Fibroblast of villous mesenchyme (primary cell): ENCODE measurements around the gene SRSF1. TPM values are rescaled to one million over a fixed set of nuclear protein-coding genes. Genes with fewer than 3 reads are reported as not detected.

Source experiments
- DNase-seq: peaks from one replicate; pipeline ENCODE4 v3.0.0-alpha.2; 2010; ENCODE audit warnings: low read depth
- H3K4me3 ChIP-seq: 2 replicates; pipeline ENCODE4 v1.5.1; 2011; ENCODE audit warnings: low read depth, mild to moderate bottlenecking, low read length
- CTCF ChIP-seq: IDR thresholded peaks from 2 replicates; pipeline ENCODE4 v1.5.1; 2012; ENCODE audit warnings: low read depth, mild to moderate bottlenecking, low read length; ENCODE audit not compliant: insufficient read depth
- total RNA-seq: library from RNA; depleted of rRNA; stranded (reverse); fragments of >200 nt; gene quantifications from 2 replicates; pipeline ENCODE4 v1.2.3, GENCODE V29; 2012

SRSF1 gene
- total RNA-seq, 1 donor, result 434 TPM

DNA sequence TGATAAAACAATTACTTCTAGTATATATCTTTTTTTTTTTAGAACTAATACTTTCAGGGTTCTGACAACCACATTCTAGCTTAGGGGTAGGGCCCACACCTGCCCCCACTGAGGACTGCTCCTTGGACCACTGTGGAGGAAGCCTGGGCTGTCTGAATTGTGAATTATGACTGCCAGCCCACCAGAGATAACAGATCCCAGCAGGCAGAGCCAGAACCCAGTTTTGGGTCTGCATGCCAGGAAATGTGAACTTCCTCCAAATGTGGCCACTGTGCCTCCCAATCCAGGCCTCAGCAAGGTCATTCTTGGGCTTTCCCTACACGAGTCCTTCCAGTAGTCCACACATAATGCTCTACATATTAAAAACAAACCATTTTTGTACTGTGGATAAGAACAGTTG lies 34.9 kb downstream of the SRSF1 start:
- no peak for TF ChIP-seq CTCF
- H3K4me3 ChIP-seq, result no peak overlapping the region
- no peak for DNase-seq

GRCh38 chr17:57971572-57971971 lies 35.5 kb downstream of the SRSF1 start:
- TF ChIP-seq CTCF, result no peak
- H3K4me3 ChIP-seq, result no peak overlapping the region
- no peak for DNase-seq

DNA sequence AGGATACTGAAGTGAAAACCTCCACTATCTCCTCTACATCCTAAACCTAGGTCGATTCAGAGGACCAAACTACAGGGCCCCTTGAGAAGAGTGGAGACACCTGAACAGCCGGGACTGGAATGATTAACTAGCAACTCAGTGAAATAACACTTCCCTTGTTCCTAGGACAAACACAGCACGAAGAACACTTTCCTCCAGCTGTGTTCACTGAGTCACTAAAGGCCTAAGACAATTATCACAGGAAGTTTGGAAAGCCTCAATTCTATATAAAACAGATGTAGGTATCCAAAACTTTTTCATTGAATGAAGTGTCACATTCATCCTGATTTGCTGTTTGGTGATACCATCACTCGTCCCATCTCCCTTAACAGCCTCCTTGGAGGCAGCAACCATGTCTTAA lies 36.3 kb downstream of the SRSF1 start:
- H3K4me3 ChIP-seq, result no peak overlapping the region
- DNase-seq, result no peak
- no peak for TF ChIP-seq CTCF

GRCh38 chr17:57968456-57968855 lies 38.6 kb downstream of the SRSF1 start:
- DNase-seq, result no peak
- H3K4me3 ChIP-seq, result no peak overlapping the region
- no peak for TF ChIP-seq CTCF

DNA sequence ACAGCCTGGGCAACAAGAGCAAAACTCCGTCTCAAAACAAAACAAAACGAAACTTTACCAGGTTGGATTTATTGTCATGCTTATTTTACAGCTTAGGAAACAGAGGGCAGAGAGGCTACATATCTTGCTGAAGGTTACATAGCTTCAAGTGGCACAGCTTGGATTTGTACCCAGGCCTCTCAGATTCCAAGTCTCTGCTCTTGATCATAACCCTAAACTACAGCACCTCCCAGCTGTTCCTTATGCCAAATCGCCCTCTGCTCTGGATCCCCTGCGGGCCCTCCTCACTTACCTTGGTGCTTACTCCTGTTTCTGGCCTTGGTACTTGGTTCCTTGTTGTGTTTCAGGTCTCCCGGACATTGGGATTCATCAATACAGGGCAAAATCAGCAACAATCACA lies 40.2 kb downstream of the SRSF1 start:
- no peak for DNase-seq
- H3K4me3 ChIP-seq, result no peak overlapping the region
- TF ChIP-seq CTCF, result no peak

- no peak for TF ChIP-seq CTCF
- DNase-seq, result no peak
- H3K4me3 ChIP-seq, result no peak overlapping the region
Measured at GRCh38 chr17:57966246-57966645, 40.8 kb downstream of the SRSF1 start.

GRCh38 chr17:57965521-57966160 lies 41.4 kb downstream of the SRSF1 start:
- no peak overlapping the region for H3K4me3 ChIP-seq
- no peak for TF ChIP-seq CTCF
- DNase-seq, result no peak
